Measurements from ENCODE around the gene VAV2.
"Not testable (repeated sequence)": the region's sequence is repeated elsewhere in the genome, so short reads cannot be mapped to it uniquely, and the experiment has no call there.

The VAV2 gene

GRCh38 chr9:133754688-133755227 is 237.4 kb downstream of the VAV2 start:
- Histone ChIP-seq H3K27me3 (ENCODE audit: insufficient read depth, low read length) (peaks cover 40% of the 10 kb centered on the region), H3K27ac (ENCODE audit: low read depth, low read length) (no peak overlapping the region), H3K79me2 (ENCODE audit: control insufficient read depth, insufficient read depth, low read length, unreplicated experiment) (no peaks in the 10 kb centered on the region), H3K4me1 (ENCODE audit: control insufficient read depth, insufficient read depth, low read length, unreplicated experiment) (no peaks in the 10 kb centered on the region), H3K36me3 (ENCODE audit: insufficient read depth, low read length) (no peaks in the 10 kb centered on the region), H3K4me3 (ENCODE audit: low read depth, low read length) (no peak overlapping the region), H2AFZ (ENCODE audit: low read length, unreplicated experiment) (no peak overlapping the region)

- H2AFZ ChIP-seq (ENCODE audit: low read length, unreplicated experiment): no peak overlapping the region
- no peaks in the 10 kb centered on the region for H3K4me1 ChIP-seq (ENCODE audit: control insufficient read depth, insufficient read depth, low read length, unreplicated experiment)
- no peak overlapping the region for H3K4me3 ChIP-seq (ENCODE audit: low read depth, low read length)
- no peaks in the 10 kb centered on the region for H3K79me2 ChIP-seq (ENCODE audit: control insufficient read depth, insufficient read depth, low read length, unreplicated experiment)
- no peak overlapping the region for H3K27ac ChIP-seq (ENCODE audit: low read depth, low read length)
- H3K36me3 ChIP-seq (ENCODE audit: insufficient read depth, low read length): no peaks in the 10 kb centered on the region
- peaks cover 44% of the 10 kb centered on the region for H3K27me3 ChIP-seq (ENCODE audit: insufficient read depth, low read length)
These were observed 237.9 kb downstream of the VAV2 start for GRCh38 chr9:133754187-133754586.

GRCh38 chr9:133752739-133753446 is 239.2 kb downstream of the VAV2 start:
- no peak overlapping the region for H3K27ac ChIP-seq (ENCODE audit: low read depth, low read length)
- H3K27me3 ChIP-seq (ENCODE audit: insufficient read depth, low read length): peaks cover 54% of the 10 kb centered on the region
- H3K36me3 ChIP-seq (ENCODE audit: insufficient read depth, low read length): no peaks in the 10 kb centered on the region
- no peaks in the 10 kb centered on the region for H3K79me2 ChIP-seq (ENCODE audit: control insufficient read depth, insufficient read depth, low read length, unreplicated experiment)
- no peak overlapping the region for H2AFZ ChIP-seq (ENCODE audit: low read length, unreplicated experiment)
- H3K4me3 ChIP-seq (ENCODE audit: low read depth, low read length): no peak overlapping the region
- H3K4me1 ChIP-seq (ENCODE audit: control insufficient read depth, insufficient read depth, low read length, unreplicated experiment): no peaks in the 10 kb centered on the region

- Histone ChIP-seq H2AFZ (ENCODE audit: low read length, unreplicated experiment) (no peak overlapping the region), H3K27me3 (ENCODE audit: insufficient read depth, low read length) (peaks cover 71% of the 10 kb centered on the region), H3K4me3 (ENCODE audit: low read depth, low read length) (no peak overlapping the region), H3K4me1 (ENCODE audit: control insufficient read depth, insufficient read depth, low read length, unreplicated experiment) (no peaks in the 10 kb centered on the region), H3K27ac (ENCODE audit: low read depth, low read length) (no peak overlapping the region), H3K36me3 (ENCODE audit: insufficient read depth, low read length) (no peaks in the 10 kb centered on the region), H3K79me2 (ENCODE audit: control insufficient read depth, insufficient read depth, low read length, unreplicated experiment) (no peaks in the 10 kb centered on the region)
These were observed 241.0 kb downstream of the VAV2 start for GRCh38 chr9:133750982-133751649.

- Histone ChIP-seq H3K27ac (ENCODE audit: low read depth, low read length) (no peak overlapping the region), H3K36me3 (ENCODE audit: insufficient read depth, low read length) (no peaks in the 10 kb centered on the region), H2AFZ (ENCODE audit: low read length, unreplicated experiment) (no peak overlapping the region), H3K4me3 (ENCODE audit: low read depth, low read length) (no peak overlapping the region), H3K27me3 (ENCODE audit: insufficient read depth, low read length) (peaks cover 60% of the 10 kb centered on the region), H3K4me1 (ENCODE audit: control insufficient read depth, insufficient read depth, low read length, unreplicated experiment) (no peaks in the 10 kb centered on the region), H3K79me2 (ENCODE audit: control insufficient read depth, insufficient read depth, low read length, unreplicated experiment) (no peaks in the 10 kb centered on the region)
These were observed 244.8 kb downstream of the VAV2 start for GRCh38 chr9:133747309-133747708.

- H3K4me3 ChIP-seq (ENCODE audit: low read depth, low read length); H3K79me2 ChIP-seq (ENCODE audit: control insufficient read depth, insufficient read depth, low read length, unreplicated experiment); H3K36me3 ChIP-seq (ENCODE audit: insufficient read depth, low read length); H2AFZ ChIP-seq (ENCODE audit: low read length, unreplicated experiment); H3K4me1 ChIP-seq (ENCODE audit: control insufficient read depth, insufficient read depth, low read length, unreplicated experiment); H3K27ac ChIP-seq (ENCODE audit: low read depth, low read length): not testable (repeated sequence)
- peaks cover 36% of the 10 kb centered on the region for H3K27me3 ChIP-seq (ENCODE audit: insufficient read depth, low read length)
These were observed 247.6 kb downstream of the VAV2 start for GRCh38 chr9:133744528-133744927.

GRCh38 chr9:133742849-133743444 is 249.2 kb downstream of the VAV2 start:
- Histone ChIP-seq H3K4me1 (ENCODE audit: control insufficient read depth, insufficient read depth, low read length, unreplicated experiment) (peaks cover under 1% of the 10 kb centered on the region), H2AFZ (ENCODE audit: low read length, unreplicated experiment) (no peak overlapping the region), H3K27me3 (ENCODE audit: insufficient read depth, low read length) (peaks cover 25% of the 10 kb centered on the region), H3K79me2 (ENCODE audit: control insufficient read depth, insufficient read depth, low read length, unreplicated experiment) (no peaks in the 10 kb centered on the region), H3K4me3 (ENCODE audit: low read depth, low read length) (no peak overlapping the region), H3K27ac (ENCODE audit: low read depth, low read length) (no peak overlapping the region), H3K36me3 (ENCODE audit: insufficient read depth, low read length) (no peaks in the 10 kb centered on the region)

- Histone ChIP-seq H3K4me1 (ENCODE audit: control insufficient read depth, insufficient read depth, low read length, unreplicated experiment) (peaks cover 7% of the 10 kb centered on the region), H3K36me3 (ENCODE audit: insufficient read depth, low read length) (no peaks in the 10 kb centered on the region), H3K27me3 (ENCODE audit: insufficient read depth, low read length) (peaks cover 18% of the 10 kb centered on the region), H3K27ac (ENCODE audit: low read depth, low read length) (no peak overlapping the region), H2AFZ (ENCODE audit: low read length, unreplicated experiment) (no peak overlapping the region), H3K79me2 (ENCODE audit: control insufficient read depth, insufficient read depth, low read length, unreplicated experiment) (no peaks in the 10 kb centered on the region), H3K4me3 (ENCODE audit: low read depth, low read length) (no peak overlapping the region)
These were observed 249.9 kb downstream of the VAV2 start for GRCh38 chr9:133742251-133742650.

GRCh38 chr9:133741716-133742115 is 250.4 kb downstream of the VAV2 start:
- H3K4me3 ChIP-seq (ENCODE audit: low read depth, low read length): no peak overlapping the region
- no peaks in the 10 kb centered on the region for H3K36me3 ChIP-seq (ENCODE audit: insufficient read depth, low read length)
- H3K27me3 ChIP-seq (ENCODE audit: insufficient read depth, low read length): peaks cover 13% of the 10 kb centered on the region
- H3K4me1 ChIP-seq (ENCODE audit: control insufficient read depth, insufficient read depth, low read length, unreplicated experiment): peaks cover 9% of the 10 kb centered on the region
- H2AFZ ChIP-seq (ENCODE audit: low read length, unreplicated experiment): no peak overlapping the region
- H3K79me2 ChIP-seq (ENCODE audit: control insufficient read depth, insufficient read depth, low read length, unreplicated experiment): no peaks in the 10 kb centered on the region
- H3K27ac ChIP-seq (ENCODE audit: low read depth, low read length): no peak overlapping the region

GRCh38 chr9:133740911-133741310 is 251.2 kb downstream of the VAV2 start:
- Histone ChIP-seq H2AFZ (ENCODE audit: low read length, unreplicated experiment) (no peak overlapping the region), H3K4me3 (ENCODE audit: low read depth, low read length) (no peak overlapping the region), H3K79me2 (ENCODE audit: control insufficient read depth, insufficient read depth, low read length, unreplicated experiment) (no peaks in the 10 kb centered on the region), H3K27ac (ENCODE audit: low read depth, low read length) (no peak overlapping the region), H3K36me3 (ENCODE audit: insufficient read depth, low read length) (no peaks in the 10 kb centered on the region), H3K4me1 (ENCODE audit: control insufficient read depth, insufficient read depth, low read length, unreplicated experiment) (peaks cover 9% of the 10 kb centered on the region), H3K27me3 (ENCODE audit: insufficient read depth, low read length) (peaks cover 5% of the 10 kb centered on the region)
